Measurements from ENCODE around the gene MTREX.

Gene MTREX

DNA sequence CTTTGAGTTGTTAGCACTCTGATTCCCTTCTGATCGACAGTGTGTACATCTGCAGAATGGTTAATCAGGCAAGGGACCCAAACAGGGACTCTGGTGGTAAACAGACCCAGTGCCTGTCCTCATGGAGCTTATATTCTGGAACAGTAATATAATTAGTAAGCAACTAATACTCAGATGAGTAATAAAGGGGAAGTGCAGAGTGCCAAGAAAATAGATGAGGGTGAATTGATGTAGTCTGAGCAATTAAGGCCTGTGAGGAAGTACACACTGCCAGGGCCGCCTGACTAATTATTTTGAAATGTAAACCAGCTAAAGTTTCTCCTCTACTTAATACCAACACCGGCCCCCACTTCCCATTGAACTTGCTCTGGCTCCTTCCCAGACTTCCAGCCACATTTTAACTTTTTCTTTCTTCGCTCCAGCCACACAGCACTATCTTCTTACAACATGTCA is 4.5 kb upstream of the MTREX start:
- TF ChIP-seq, protein P1, sequence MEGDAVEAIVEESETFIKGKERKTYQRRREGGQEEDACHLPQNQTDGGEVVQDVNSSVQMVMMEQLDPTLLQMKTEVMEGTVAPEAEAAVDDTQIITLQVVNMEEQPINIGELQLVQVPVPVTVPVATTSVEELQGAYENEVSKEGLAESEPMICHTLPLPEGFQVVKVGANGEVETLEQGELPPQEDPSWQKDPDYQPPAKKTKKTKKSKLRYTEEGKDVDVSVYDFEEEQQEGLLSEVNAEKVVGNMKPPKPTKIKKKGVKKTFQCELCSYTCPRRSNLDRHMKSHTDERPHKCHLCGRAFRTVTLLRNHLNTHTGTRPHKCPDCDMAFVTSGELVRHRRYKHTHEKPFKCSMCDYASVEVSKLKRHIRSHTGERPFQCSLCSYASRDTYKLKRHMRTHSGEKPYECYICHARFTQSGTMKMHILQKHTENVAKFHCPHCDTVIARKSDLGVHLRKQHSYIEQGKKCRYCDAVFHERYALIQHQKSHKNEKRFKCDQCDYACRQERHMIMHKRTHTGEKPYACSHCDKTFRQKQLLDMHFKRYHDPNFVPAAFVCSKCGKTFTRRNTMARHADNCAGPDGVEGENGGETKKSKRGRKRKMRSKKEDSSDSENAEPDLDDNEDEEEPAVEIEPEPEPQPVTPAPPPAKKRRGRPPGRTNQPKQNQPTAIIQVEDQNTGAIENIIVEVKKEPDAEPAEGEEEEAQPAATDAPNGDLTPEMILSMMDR (IDR thresholded peaks at IDR 0.05), result no peak
- Histone ChIP-seq H3K4me1 (peaks cover 10% of the 10 kb centered on the region), H3K79me2 (peaks cover 51% of the 10 kb centered on the region), H2AFZ (no peak overlapping the region), H3K27me3 (ENCODE audit: control insufficient read depth, insufficient read depth, low read length) (no peaks in the 10 kb centered on the region), H3K4me2 (ENCODE audit: low read length) (no peak overlapping the region), H3K36me3 (ENCODE audit: control insufficient read depth, insufficient read depth, low read length) (no peaks in the 10 kb centered on the region), H3K9ac (no peak overlapping the region), H3K9me3 (ENCODE audit: control insufficient read depth, low read length) (no peaks in the 10 kb centered on the region), H3K4me3 (ENCODE audit: low read depth, low read length) (no peak overlapping the region), H3K27ac (no peak overlapping the region)

DNA sequence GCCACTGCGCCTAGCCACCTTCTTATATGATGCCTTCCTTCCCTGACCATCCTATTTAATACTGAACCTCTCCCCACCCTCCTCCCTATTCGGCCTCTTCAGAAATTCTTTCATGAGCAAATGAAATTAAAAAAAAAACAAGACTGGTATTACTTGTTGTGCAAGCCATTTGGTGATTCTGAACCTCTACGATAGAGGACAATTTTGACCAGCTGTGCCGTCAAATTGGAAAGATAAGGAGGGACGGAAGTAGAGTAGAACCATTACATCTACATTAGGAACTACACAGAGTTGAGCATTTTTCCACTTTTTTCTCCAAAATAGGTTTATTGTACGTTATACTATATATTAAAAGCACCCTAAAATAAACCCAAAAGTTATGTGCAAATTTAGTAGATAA is 3.2 kb upstream of the MTREX start:
- H3K27ac ChIP-seq, result no peak overlapping the region
- H3K4me1 ChIP-seq, result peaks cover 18% of the 10 kb centered on the region
- H2AFZ ChIP-seq, result no peak overlapping the region
- H3K79me2 ChIP-seq, result peaks cover 63% of the 10 kb centered on the region
- no peaks in the 10 kb centered on the region for H3K9me3 ChIP-seq (ENCODE audit: control insufficient read depth, low read length)
- H3K9ac ChIP-seq, result no peak overlapping the region
- H3K4me3 ChIP-seq (ENCODE audit: low read depth, low read length), result no peak overlapping the region
- H3K4me2 ChIP-seq (ENCODE audit: low read length), result no peak overlapping the region
- H3K27me3 ChIP-seq (ENCODE audit: control insufficient read depth, insufficient read depth, low read length), result no peaks in the 10 kb centered on the region
- TF ChIP-seq, protein P1 (IDR thresholded peaks at IDR 0.05), result no peak
- no peaks in the 10 kb centered on the region for H3K36me3 ChIP-seq (ENCODE audit: control insufficient read depth, insufficient read depth, low read length)

DNA sequence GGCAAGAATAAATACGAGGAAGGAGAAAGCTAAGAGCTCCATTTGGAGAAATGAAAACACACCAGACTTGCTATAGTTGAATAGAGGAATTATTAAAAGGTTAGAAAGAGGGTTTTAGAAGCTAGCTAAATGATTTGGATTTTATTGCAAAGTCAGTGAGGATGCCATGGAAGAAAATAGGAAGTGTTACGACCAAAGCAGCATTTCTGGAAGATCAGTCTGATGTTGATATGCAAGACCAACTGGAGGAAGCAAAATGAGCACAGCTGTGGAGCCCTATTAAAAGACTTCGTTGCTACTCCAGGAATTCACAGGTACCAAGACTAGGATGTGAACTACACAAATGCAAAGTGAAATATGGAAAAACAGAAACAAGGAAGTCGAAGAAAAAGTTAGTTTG is 2.4 kb upstream of the MTREX start:
- peak overlapping the region; percentile 86 for H3K4me2 ChIP-seq (ENCODE audit: low read length)
- H3K9me3 ChIP-seq (ENCODE audit: control insufficient read depth, low read length), result no peaks in the 10 kb centered on the region
- H3K9ac ChIP-seq, result no peak overlapping the region
- H3K27ac ChIP-seq, result no peak overlapping the region
- peaks cover 63% of the 10 kb centered on the region for H3K79me2 ChIP-seq
- H3K36me3 ChIP-seq (ENCODE audit: control insufficient read depth, insufficient read depth, low read length), result no peaks in the 10 kb centered on the region
- TF ChIP-seq, protein P1 (IDR thresholded peaks at IDR 0.05), result no peak
- H3K4me3 ChIP-seq (ENCODE audit: low read depth, low read length), result no peak overlapping the region
- H3K4me1 ChIP-seq, result peaks cover 18% of the 10 kb centered on the region
- H3K27me3 ChIP-seq (ENCODE audit: control insufficient read depth, insufficient read depth, low read length), result no peaks in the 10 kb centered on the region
- H2AFZ ChIP-seq, result no peak overlapping the region

DNA sequence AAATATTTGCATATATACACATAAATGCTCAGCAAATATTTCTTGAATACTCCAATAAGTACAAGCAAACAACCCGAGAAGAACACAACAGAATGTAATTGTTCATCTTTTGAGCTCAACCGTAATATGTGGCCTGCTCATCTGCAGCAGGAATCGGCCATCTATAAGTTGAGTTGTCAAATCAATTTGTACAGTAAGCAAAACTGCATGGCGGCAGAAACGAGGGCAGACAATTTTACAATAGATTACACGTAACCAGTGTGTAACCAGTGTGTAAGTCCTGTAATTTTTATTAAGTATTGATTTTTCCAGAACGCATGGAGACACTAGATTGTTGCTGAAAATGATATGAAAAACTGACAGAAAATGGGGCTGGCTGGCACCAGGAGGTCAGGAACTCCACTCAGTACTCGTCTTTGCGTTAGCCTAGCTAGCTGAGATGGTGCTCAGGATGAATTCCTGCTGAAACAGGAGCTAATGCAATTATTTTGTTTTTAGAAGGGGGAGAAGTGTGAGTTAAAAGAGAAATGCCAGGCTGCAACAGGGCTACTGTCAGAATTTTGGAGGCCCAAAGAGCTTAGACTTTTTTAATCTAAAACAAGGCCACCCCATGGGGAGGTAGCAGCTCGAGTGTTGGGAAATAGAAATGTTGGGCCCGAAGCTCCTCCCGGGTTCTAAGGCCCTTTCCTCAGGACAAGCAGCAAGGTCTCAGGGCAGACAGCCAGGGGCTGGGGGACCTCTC is 977 bp upstream of the MTREX start:
- H3K4me3 ChIP-seq (ENCODE audit: low read depth, low read length), result peak overlapping the region; percentile 94
- no peaks in the 10 kb centered on the region for H3K36me3 ChIP-seq (ENCODE audit: control insufficient read depth, insufficient read depth, low read length)
- H3K27ac ChIP-seq, result peak overlapping the region; percentile 92
- peak overlapping the region; percentile 94 for H2AFZ ChIP-seq
- H3K9ac ChIP-seq, result peak overlapping the region; percentile 56
- H3K4me1 ChIP-seq, result peaks cover 18% of the 10 kb centered on the region
- H3K9me3 ChIP-seq (ENCODE audit: control insufficient read depth, low read length), result no peaks in the 10 kb centered on the region
- H3K4me2 ChIP-seq (ENCODE audit: low read length), result peak overlapping the region; percentile 86
- no peaks in the 10 kb centered on the region for H3K27me3 ChIP-seq (ENCODE audit: control insufficient read depth, insufficient read depth, low read length)
- TF ChIP-seq, protein P1 (IDR thresholded peaks at IDR 0.05), result no peak
- peaks cover 57% of the 10 kb centered on the region for H3K79me2 ChIP-seq

Measured in parathyroid adenoma (tissue), 2 donors.